ENCODE measurements around the gene ALAS1. TPM values are rescaled to one million over a fixed set of nuclear protein-coding genes. Genes with fewer than 3 reads are reported as not detected.

The ALAS1 gene
- total RNA-seq, 1 experiment from 2014 or later: 58.6 TPM

- no peak overlapping the region for H3K27ac ChIP-seq (ENCODE audit: low read depth, low read length, poor library complexity, severe bottlenecking)
- BruUV-seq (replicated peaks): no TSS peak
- no peaks in the 10 kb centered on the region for H3K9me3 ChIP-seq (ENCODE audit: low read depth, low read length, poor library complexity, severe bottlenecking)
- ChIA-PET POLR2A (ENCODE audit: low non-redundant PET) (no interaction called here), CTCF (no interaction called here)
- DNase-seq (ENCODE audit: low spot score): no peak
- H3K4me1 ChIP-seq (ENCODE audit: insufficient read depth, low read length, poor library complexity, severe bottlenecking): no peaks in the 10 kb centered on the region
- H3K27me3 ChIP-seq (replicated peaks; ENCODE audit: insufficient read depth, low read depth, low read length, poor library complexity): no peaks in the 10 kb centered on the region
- peaks cover 10% of the 10 kb centered on the region for H3K36me3 ChIP-seq (ENCODE audit: insufficient read depth, low read length, poor library complexity, severe bottlenecking)
- no peak overlapping the region for H3K4me3 ChIP-seq (ENCODE audit: low read depth, low read length, poor library complexity, severe bottlenecking)
- intact Hi-C loops (cut with micrococcal nuclease; ENCODE audit: unreplicated experiment): no loop called here
- no peak for TF ChIP-seq EZH2 (IDR thresholded peaks at IDR 0.05; ENCODE audit: borderline replicate concordance, low read depth, low read length, poor library complexity, severe bottlenecking)
- no peak for TF ChIP-seq CTCF (conservative IDR thresholded peaks at IDR 0.05; ENCODE audit: low read depth, low read length)
These were observed 51.7 kb downstream of the ALAS1 start for GRCh38 chr3:52249683-52250082.

- peaks cover 11% of the 10 kb centered on the region for H3K36me3 ChIP-seq (ENCODE audit: insufficient read depth, low read length, poor library complexity, severe bottlenecking)
- no peaks in the 10 kb centered on the region for H3K27me3 ChIP-seq (replicated peaks; ENCODE audit: insufficient read depth, low read depth, low read length, poor library complexity)
- ChIA-PET POLR2A (ENCODE audit: low non-redundant PET) (no interaction called here), CTCF (no interaction called here)
- H3K27ac ChIP-seq (ENCODE audit: low read depth, low read length, poor library complexity, severe bottlenecking): no peak overlapping the region
- H3K9me3 ChIP-seq (ENCODE audit: low read depth, low read length, poor library complexity, severe bottlenecking): no peaks in the 10 kb centered on the region
- H3K4me1 ChIP-seq (ENCODE audit: insufficient read depth, low read length, poor library complexity, severe bottlenecking): no peaks in the 10 kb centered on the region
- no TSS peak for BruUV-seq (replicated peaks)
- no peak for DNase-seq (ENCODE audit: low spot score)
- TF ChIP-seq CTCF (conservative IDR thresholded peaks at IDR 0.05; ENCODE audit: low read depth, low read length): no peak
- no peak for TF ChIP-seq EZH2 (IDR thresholded peaks at IDR 0.05; ENCODE audit: borderline replicate concordance, low read depth, low read length, poor library complexity, severe bottlenecking)
- H3K4me3 ChIP-seq (ENCODE audit: low read depth, low read length, poor library complexity, severe bottlenecking): no peak overlapping the region
- intact Hi-C loops (cut with micrococcal nuclease; ENCODE audit: unreplicated experiment): no loop called here
These were observed 52.2 kb downstream of the ALAS1 start for GRCh38 chr3:52250122-52250521.

- Histone ChIP-seq H3K4me3 (ENCODE audit: low read depth, low read length, poor library complexity, severe bottlenecking) (no peak overlapping the region), H3K9me3 (ENCODE audit: low read depth, low read length, poor library complexity, severe bottlenecking) (no peaks in the 10 kb centered on the region), H3K27me3 (replicated peaks; ENCODE audit: insufficient read depth, low read depth, low read length, poor library complexity) (no peaks in the 10 kb centered on the region), H3K4me1 (ENCODE audit: insufficient read depth, low read length, poor library complexity, severe bottlenecking) (no peaks in the 10 kb centered on the region), H3K27ac (ENCODE audit: low read depth, low read length, poor library complexity, severe bottlenecking) (no peak overlapping the region), H3K36me3 (ENCODE audit: insufficient read depth, low read length, poor library complexity, severe bottlenecking) (peaks cover 31% of the 10 kb centered on the region)
- intact Hi-C loops (cut with micrococcal nuclease; ENCODE audit: unreplicated experiment): no loop called here
- no peak for DNase-seq (ENCODE audit: low spot score)
- ChIA-PET CTCF (no interaction called here), POLR2A (ENCODE audit: low non-redundant PET) (no interaction called here)
- no peak for TF ChIP-seq CTCF (conservative IDR thresholded peaks at IDR 0.05; ENCODE audit: low read depth, low read length)
- TF ChIP-seq EZH2 (IDR thresholded peaks at IDR 0.05; ENCODE audit: borderline replicate concordance, low read depth, low read length, poor library complexity, severe bottlenecking): no peak
- no TSS peak for BruUV-seq (replicated peaks)
These were observed 55.6 kb downstream of the ALAS1 start for GRCh38 chr3:52253314-52254304.

All from A673 (cell line).